H1 (cell line): ENCODE measurements around the gene PARD3. TPM values are rescaled to one million over a fixed set of nuclear protein-coding genes. Genes with fewer than 3 reads are reported as not detected.

ENCODE experiments used
- CTCF ChIA-PET: fragments of 300-600 bp; sonication (Branson Sonifier 250); formaldehyde crosslinking; loops from one replicate; lab custom pipeline; 2021; ENCODE audit not compliant: partially characterized antibody; lab: Charles Lee
- POLR2A ChIA-PET: fragments of 300-600 bp; sonication (Branson Sonifier 250); formaldehyde crosslinking; loops from one replicate; lab custom pipeline; 2021; ENCODE audit warnings: inconsistent platforms; ENCODE audit not compliant: partially characterized antibody; lab: Charles Lee
- DNase-seq, 2 experiments: peaks; one replicate each; pipeline versions ENCODE4 v3.0.0 to v3.0.0-alpha.2; 2010 to 2022; ENCODE audit warnings: low spot score in 2 of 2, low read depth in 1 of 2, mixed read lengths in 1 of 2
- FAIRE-seq: peaks from 2 replicates; lab custom pipeline; 2011; peaks lifted over from hg19 to GRCh38; lab: Jason Lieb, UNC
- H2AFZ ChIP-seq: 2 replicates; pipeline ENCODE4 v1.8.1; 2012; ENCODE audit warnings: low read length, inconsistent platforms
- H2AK5ac ChIP-seq: 2 replicates; pipeline ENCODE4 v1.6.1; 2013; ENCODE audit warnings: low read depth, low read length
- H2BK120ac ChIP-seq: replicated peaks from 2 replicates; pipeline ENCODE3; 2013; ENCODE audit warnings: low read depth, low read length, inconsistent platforms
- H2BK12ac ChIP-seq: 2 replicates; pipeline ENCODE4 v1.6.1; 2013; ENCODE audit warnings: low read depth, low read length
- H2BK15ac ChIP-seq: 2 replicates; pipeline ENCODE4 v1.6.1; 2013; ENCODE audit warnings: low read length
- H2BK20ac ChIP-seq: 2 replicates; pipeline ENCODE4 v1.6.1; 2013; ENCODE audit warnings: low read length
- H2BK5ac ChIP-seq: 2 replicates; pipeline ENCODE4 v1.6.1; 2013; ENCODE audit warnings: low read depth, low read length
- H3K14ac ChIP-seq: 2 replicates; pipeline ENCODE4 v1.6.1; 2013; ENCODE audit warnings: inconsistent platforms; ENCODE audit not compliant: insufficient read length
- H3K18ac ChIP-seq: 2 replicates; pipeline ENCODE4 v1.6.1; 2013; ENCODE audit warnings: low read length; ENCODE audit errors: extremely low read depth
- H3K23ac ChIP-seq: 2 replicates; pipeline ENCODE4 v1.6.1; 2013; ENCODE audit warnings: inconsistent platforms; ENCODE audit not compliant: insufficient read length
- H3K23me2 ChIP-seq: 2 replicates; pipeline ENCODE4 v1.6.1; 2013; ENCODE audit warnings: low read depth, low read length
- H3K27ac ChIP-seq: 2 replicates; pipeline ENCODE4 v1.6.1; 2011; ENCODE audit warnings: low read depth, low read length, inconsistent platforms
- H3K27me3 ChIP-seq, 4 experiments: replicated peaks in 1 of 4; 1 replicate in 1 of 4; 2 replicates in 3 of 4; pipeline versions ENCODE4 v1.6.1 to v1.8.1; 2011 to 2013; ENCODE audit warnings: low read length in 3 of 4, mild to moderate bottlenecking in 3 of 4, inconsistent platforms in 2 of 4, mixed read lengths in 2 of 4, moderate library complexity in 1 of 4; ENCODE audit not compliant: control insufficient read depth in 3 of 4, insufficient read depth in 3 of 4; ENCODE audit errors: extremely low read depth in 1 of 4
- H3K36me3 ChIP-seq, 4 experiments: 2 replicates each; pipeline versions ENCODE4 v1.6.1 to v1.8.1; 2011 to 2013; ENCODE audit warnings: mild to moderate bottlenecking in 4 of 4, low read length in 3 of 4, moderate library complexity in 2 of 4, control low read depth in 1 of 4, inconsistent platforms in 1 of 4; ENCODE audit not compliant: insufficient read depth in 4 of 4, control insufficient read depth in 2 of 4
- H3K4ac ChIP-seq: replicated peaks from 2 replicates; pipeline ENCODE3; 2013; ENCODE audit warnings: low read length, low read depth, mixed read lengths, inconsistent platforms; ENCODE audit not compliant: insufficient read length
- H3K4me1 ChIP-seq, 4 experiments: replicated peaks in 1 of 4; 1 replicate in 1 of 4; 2 replicates in 3 of 4; pipeline versions ENCODE4 v1.6.1 to v1.8.1; 2011 to 2013; ENCODE audit warnings: low read length in 3 of 4, inconsistent platforms in 2 of 4, mixed read lengths in 1 of 4; ENCODE audit not compliant: insufficient read depth in 4 of 4, control insufficient read depth in 3 of 4
- H3K4me2 ChIP-seq, 2 experiments: 2 replicates each; pipeline versions ENCODE4 v1.6.1 to v1.8.1; 2011 to 2013; ENCODE audit warnings: low read depth in 2 of 2, low read length in 2 of 2, control low read depth in 1 of 2, inconsistent platforms in 1 of 2, mild to moderate bottlenecking in 1 of 2; ENCODE audit not compliant: insufficient read depth in 1 of 2
- H3K4me3 ChIP-seq, 4 experiments: fragments of 200-600, 300-600 bp in 1 of 4; sonication (generic), shearing (Covaris generic), sonication (Bioruptor Twin) in 1 of 4; 2 replicates each; pipeline versions ENCODE4 v1.5.1 to v1.8.1; 2011 to 2016; ENCODE audit warnings: low read length in 4 of 4, low read depth in 3 of 4, control low read depth in 2 of 4, inconsistent platforms in 2 of 4, mild to moderate bottlenecking in 2 of 4, mixed read lengths in 1 of 4, moderate library complexity in 1 of 4; ENCODE audit not compliant: insufficient read depth in 2 of 4; ENCODE audit errors: extremely low read depth in 1 of 4
- H3K56ac ChIP-seq: replicated peaks from 2 replicates; pipeline ENCODE3; 2013; ENCODE audit warnings: low read depth, mild to moderate bottlenecking, mixed read lengths, low read length, inconsistent platforms; ENCODE audit not compliant: insufficient read length
- H3K79me1 ChIP-seq: 2 replicates; pipeline ENCODE4 v1.6.1; 2013; ENCODE audit warnings: low read depth, low read length, control low read depth
- H3K79me2 ChIP-seq, 2 experiments: 2 replicates each; pipeline versions ENCODE4 v1.6.1 to v1.8.1; 2012 to 2013; ENCODE audit warnings: low read length in 2 of 2, mild to moderate bottlenecking in 2 of 2, inconsistent platforms in 1 of 2; ENCODE audit not compliant: insufficient read depth in 2 of 2, control insufficient read depth in 1 of 2
- H3K9ac ChIP-seq, 4 experiments: replicated peaks in 1 of 4; 1 replicate in 1 of 4; 2 replicates in 3 of 4; pipeline versions ENCODE4 v1.6.1 to v1.8.1; 2011 to 2013; ENCODE audit warnings: low read depth in 3 of 4, low read length in 3 of 4, control low read depth in 2 of 4, mild to moderate bottlenecking in 2 of 4, moderate library complexity in 2 of 4, inconsistent platforms in 1 of 4; ENCODE audit errors: extremely low read depth in 1 of 4
- H3K9me3 ChIP-seq, 2 experiments: 2 replicates each; pipeline versions ENCODE4 v1.6.1 to v1.8.1; 2012 to 2013; ENCODE audit warnings: mild to moderate bottlenecking in 2 of 2, moderate library complexity in 2 of 2, control low read depth in 1 of 2, inconsistent platforms in 1 of 2, low read depth in 1 of 2, low read length in 1 of 2, mixed read lengths in 1 of 2; ENCODE audit not compliant: insufficient read depth in 2 of 2
- H4K20me1 ChIP-seq, 2 experiments: replicated peaks in 1 of 2; 2 replicates each; pipeline versions ENCODE3 to v1.8.1; 2011 to 2013; ENCODE audit warnings: inconsistent platforms in 2 of 2, low read length in 2 of 2, mild to moderate bottlenecking in 1 of 2; ENCODE audit not compliant: insufficient read depth in 2 of 2, control insufficient read depth in 1 of 2
- H4K5ac ChIP-seq: 2 replicates; pipeline ENCODE4 v1.6.1; 2013; ENCODE audit warnings: low read length, low read depth, mixed read lengths, inconsistent platforms; ENCODE audit not compliant: insufficient read length
- H4K8ac ChIP-seq: 2 replicates; pipeline ENCODE4 v1.8.0; 2013; ENCODE audit warnings: mild to moderate bottlenecking, moderate library complexity, low read length, inconsistent platforms; ENCODE audit not compliant: insufficient read depth; ENCODE audit errors: extremely low read depth
- H4K91ac ChIP-seq: replicated peaks from 2 replicates; pipeline ENCODE3; 2013; ENCODE audit warnings: low read length, mixed read lengths, inconsistent platforms; ENCODE audit not compliant: insufficient read length
- MAFK ChIP-seq: IDR thresholded peaks from 2 replicates; pipeline ENCODE4 v1.6.1; 2012; ENCODE audit warnings: low read depth, mild to moderate bottlenecking, improper control_type of control experiment, low read length
- SP2 ChIP-seq: IDR thresholded peaks from 2 replicates; pipeline ENCODE4 v1.6.1; 2012; ENCODE audit warnings: mild to moderate bottlenecking, low read length, inconsistent platforms
- WGBS, 2 experiments: shearing (Covaris generic) in 1 of 2; methylation state at CpG; one replicate each; pipeline versions ENCODE4 v1.1.6 to v1.1.7; 2013 to 2015; ENCODE audit warnings: low lambda C conversion rate in 2 of 2, mixed read lengths in 2 of 2, inconsistent platforms in 1 of 2, low coverage in 1 of 2, missing lambda C conversion rate in 1 of 2; ENCODE audit not compliant: insufficient replicate concordance in 2 of 2, insufficient coverage in 1 of 2, insufficient read length in 1 of 2; ENCODE audit errors: extremely low coverage in 1 of 2, missing lambda C conversion rate in 1 of 2; 5-methylcytosine and 5-hydroxymethylcytosine counted together
- polyA plus RNA-seq, 7 experiments: library from polyadenylated mRNA; depleted of rRNA in 3 of 7; stranded (reverse) in 5 of 7; unstranded in 2 of 7; fragments of >200 nt in 5 of 7; fragments of 200-250 nt in 2 of 7; gene quantifications; 1 replicate in 5 of 7; 2 replicates in 1 of 7; 4 replicates in 1 of 7; pipeline versions ENCODE4 v1.2.1 to v1.2.3, GENCODE V29; 2011 to 2013; ENCODE audit warnings: missing spikeins in 2 of 7, mixed read lengths in 2 of 7
- total RNA-seq: library from RNA; stranded (reverse); fragmentation: NEBNext Ultra II Directional; extraction: Animal tissue kit (Norgen Biotek cat#: 25700); gene quantifications from 2 replicates; pipeline ENCODE4 v1.2.1, GENCODE V29; 2021

Gene PARD3
- total and polyA plus RNA-seq, 2 of the 8 experiments (the other 6 are each of a cell fraction or from before 2014, with no cell fraction given), result 19.7 to 49.1 TPM

DNA sequence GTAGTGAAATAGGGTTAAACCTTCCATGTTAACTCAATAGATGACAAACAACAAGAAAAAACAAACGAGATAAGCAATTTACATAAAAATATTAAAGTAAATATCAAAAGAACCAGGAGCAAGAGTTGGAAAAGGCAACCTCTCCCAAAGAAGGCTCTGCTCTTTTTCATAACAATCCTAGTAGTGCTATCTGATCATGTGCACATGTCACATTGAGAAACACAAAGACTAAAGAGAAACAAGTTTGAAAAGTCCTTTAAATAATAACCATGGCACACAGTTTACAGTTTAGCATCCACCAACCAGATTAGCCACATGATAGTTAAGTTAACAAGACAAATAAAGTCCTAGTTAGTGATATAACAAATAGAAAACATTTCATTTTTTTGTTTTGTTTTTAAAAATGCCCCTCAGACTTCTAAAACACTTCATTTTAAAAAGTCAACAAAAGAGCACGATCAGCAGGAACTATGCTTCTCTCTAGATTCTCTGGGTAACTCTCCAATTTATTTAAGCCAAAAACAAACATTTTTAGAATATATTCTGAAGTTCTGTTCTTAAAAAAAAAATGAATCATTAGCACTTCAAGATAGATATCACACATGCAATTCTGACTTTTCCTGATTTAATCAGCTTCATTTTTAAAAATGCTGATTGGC, 110.4 kb downstream of the PARD3 start:
- H3K36me3 ChIP-seq, result no peaks in the 10 kb centered on the region
- no peak for TF ChIP-seq SP2
- TF ChIP-seq MAFK, result no peak
- H3K18ac ChIP-seq, result no peak overlapping the region
- no peak overlapping the region for H2BK5ac ChIP-seq
- no peaks in the 10 kb centered on the region for H3K9me3 ChIP-seq
- H4K20me1 ChIP-seq, result peaks cover 0 to 9% of the 10 kb centered on the region in 2 experiments
- no peaks in the 10 kb centered on the region for H3K23me2 ChIP-seq
- H2AK5ac ChIP-seq, result no peak overlapping the region
- FAIRE-seq, result no peak
- H3K4me2 ChIP-seq, result no peak overlapping the region
- H4K8ac ChIP-seq, result no peak overlapping the region
- no peak overlapping the region for H4K5ac ChIP-seq
- H2AFZ ChIP-seq, result no peak overlapping the region
- no peak overlapping the region for H3K4me3 ChIP-seq
- no peak overlapping the region for H4K91ac ChIP-seq
- H3K14ac ChIP-seq, result no peak overlapping the region
- H3K79me2 ChIP-seq, result peaks cover 0 to 92% of the 10 kb centered on the region in 2 experiments; a peak in 2 of 4 replicates
- no peak overlapping the region for H2BK12ac ChIP-seq
- 73% methylated on average over 2 of the region's 2 CpGs; no CpG with 5 or more reads in 1 of the 2 experiments for WGBS, 2 experiments
- H3K79me1 ChIP-seq, result peaks cover 19% of the 10 kb centered on the region
- H3K9ac ChIP-seq, result no peak overlapping the region
- H2BK20ac ChIP-seq, result no peak overlapping the region
- H2BK15ac ChIP-seq, result no peak overlapping the region
- H3K4me1 ChIP-seq, result peaks cover 0 to 5% (median 2%) of the 10 kb centered on the region in 4 experiments; a peak in 2 of 7 replicates
- no peak overlapping the region for H3K56ac ChIP-seq
- H3K27me3 ChIP-seq, result no peaks in the 10 kb centered on the region
- no peak for DNase-seq
- ChIA-PET POLR2A (no interaction called here), CTCF (interaction anchor here (0.7 to 1.3 kb wide), 4 partner anchors 17 to 224 kb away, joined by 3 to 6 read pairs (median 4); no protein-coding TSS in a partner anchor)
- H2BK120ac ChIP-seq, result no peak overlapping the region
- H3K4ac ChIP-seq, result no peak overlapping the region
- no peak overlapping the region for H3K27ac ChIP-seq
- no peak overlapping the region for H3K23ac ChIP-seq
